ENCODE results near the gene MBTPS2.

MBTPS2 gene

DNA sequence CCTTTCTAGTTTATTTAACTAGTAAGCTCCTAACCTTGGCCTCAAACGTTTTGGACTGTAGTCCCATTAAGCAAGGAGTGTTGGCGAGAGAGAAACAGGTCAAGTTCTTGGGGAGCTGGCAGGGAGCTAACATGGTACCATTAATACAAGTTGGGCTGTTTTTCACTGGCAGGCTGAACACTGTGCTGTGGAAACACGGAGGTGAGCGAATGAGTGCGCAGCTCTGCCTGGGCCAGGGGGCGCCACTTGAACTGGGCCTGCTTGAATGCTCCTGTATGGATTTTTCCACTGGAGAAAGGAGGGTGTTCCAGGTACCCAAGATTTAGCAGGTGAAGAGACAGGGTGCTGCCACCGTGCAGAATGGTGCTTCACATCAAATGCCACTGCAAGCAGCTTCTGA lies 93.7 kb downstream of the MBTPS2 start:
- no peak for DNase-seq (ENCODE audit: low spot score)
- TF ChIP-seq CTCF (IDR thresholded peaks at IDR 0.05; ENCODE audit: extremely low read depth, missing control alignments), result no peak

- DNase-seq (ENCODE audit: low spot score), result no peak
- no peak for TF ChIP-seq CTCF (IDR thresholded peaks at IDR 0.05; ENCODE audit: extremely low read depth, missing control alignments)
Observed at GRCh38 chrX:21934414-21934813, 95.0 kb downstream of the MBTPS2 start.
